Stimulated activated naive CD4-positive, alpha-beta T cell (primary cell): Measurements from ENCODE around the gene PPP1R7.

Experiments used
- DNase-seq, 6 experiments: peaks; one replicate each; lab custom pipeline; 2025; lab: John Stamatoyannopoulos, UW

The PPP1R7 gene

DNA sequence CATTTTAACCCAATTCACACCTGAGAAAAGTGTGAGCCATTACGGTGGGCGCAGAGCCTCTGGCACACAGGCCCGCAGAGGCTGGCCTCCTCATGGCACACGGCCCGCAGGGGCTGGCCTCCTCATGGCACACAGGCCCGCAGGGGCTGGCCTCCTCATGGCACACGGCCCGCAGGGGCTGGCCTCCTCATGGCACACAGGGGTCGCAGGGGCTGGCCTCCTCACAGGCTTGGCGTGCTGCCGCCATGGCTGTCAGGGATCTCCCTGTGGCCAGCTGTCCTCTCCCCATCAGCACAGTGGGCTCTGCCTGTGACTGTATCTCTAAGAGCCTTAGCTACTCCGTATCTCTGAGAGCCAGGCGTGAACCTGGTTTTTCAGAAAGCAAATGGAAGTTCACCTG is 62.8 kb downstream of the PPP1R7 start:
- no peak for DNase-seq

DNA sequence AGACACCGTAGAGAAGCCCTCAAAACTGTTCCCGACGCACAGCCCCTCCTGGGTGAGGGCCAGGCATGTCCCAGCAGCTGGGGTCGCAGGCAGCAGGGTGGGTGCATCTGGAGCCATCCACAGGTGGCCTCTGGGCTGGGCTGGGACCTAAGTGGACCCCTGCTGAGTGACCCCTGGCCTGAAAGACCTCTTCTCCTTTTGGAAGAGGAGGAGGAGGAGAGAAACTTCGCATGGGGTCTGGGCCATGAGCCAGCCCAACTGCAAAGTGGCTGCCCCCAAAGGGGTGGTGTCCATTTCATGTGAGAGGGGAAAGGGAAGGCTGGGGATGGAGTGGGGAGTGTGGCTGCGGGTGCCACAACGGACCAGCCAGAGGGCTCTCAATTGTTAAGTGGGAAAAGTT is 63.3 kb downstream of the PPP1R7 start:
- DNase-seq = no peak

DNA sequence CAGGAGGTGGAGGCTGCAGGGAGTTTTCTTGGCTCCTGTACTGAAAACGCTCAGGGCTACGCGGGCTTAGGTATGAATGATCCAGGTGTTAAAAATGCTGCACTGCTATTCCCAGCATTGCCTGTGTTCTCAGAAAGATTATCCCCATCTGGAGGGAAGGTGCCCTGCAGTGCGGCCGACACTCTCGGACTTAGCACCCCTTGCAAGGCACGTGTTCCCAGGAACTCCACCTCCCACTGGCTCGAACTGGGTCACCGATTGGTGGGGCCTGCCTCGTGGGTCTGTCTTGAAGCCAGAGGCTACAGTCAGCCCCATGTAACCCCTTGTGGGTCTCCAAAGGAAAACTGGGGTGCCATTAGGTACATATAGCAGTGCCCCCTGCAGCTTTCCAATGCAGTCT is 63.9 kb downstream of the PPP1R7 start:
- no peak for DNase-seq

DNA sequence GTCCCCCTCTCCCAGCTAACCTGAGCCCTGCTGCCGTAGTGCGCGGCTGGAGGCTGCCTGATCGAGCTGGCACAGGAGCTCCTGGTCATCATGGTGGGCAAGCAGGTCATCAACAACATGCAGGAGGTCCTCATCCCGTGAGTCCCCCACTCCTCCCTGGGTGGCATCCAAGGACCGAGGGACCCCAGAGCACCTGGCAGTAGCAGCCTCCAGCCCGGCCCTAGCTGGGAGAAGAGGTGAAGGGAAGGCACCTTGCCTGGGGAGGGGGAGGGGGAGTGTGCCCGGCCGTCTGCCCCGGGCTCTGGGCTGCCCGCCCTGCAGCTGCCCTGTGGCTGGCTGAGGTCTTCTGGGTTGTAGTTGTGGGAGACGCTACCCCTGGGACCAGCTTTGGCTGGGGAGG is 64.5 kb downstream of the PPP1R7 start:
- DNase-seq = no peak

DNA sequence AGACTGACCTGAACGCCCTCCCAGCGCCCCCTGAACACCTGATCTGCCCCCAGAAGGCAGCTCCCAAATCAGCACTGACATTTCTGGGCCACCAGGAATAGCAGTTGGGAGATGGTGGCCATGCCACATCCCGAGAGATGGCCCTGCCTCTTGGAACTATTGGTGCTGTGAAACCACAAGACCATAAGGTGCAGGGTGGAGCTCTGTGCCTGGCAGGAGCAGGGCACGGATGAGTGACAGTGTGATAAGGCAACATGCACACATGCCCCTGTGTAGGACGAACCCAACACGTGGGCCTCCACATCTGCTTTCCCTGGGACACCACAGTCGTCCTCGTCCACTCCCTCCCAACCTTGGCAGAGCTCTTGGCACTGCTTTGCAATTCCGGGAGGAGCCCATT is 65.2 kb downstream of the PPP1R7 start:
- no peak for DNase-seq

DNA sequence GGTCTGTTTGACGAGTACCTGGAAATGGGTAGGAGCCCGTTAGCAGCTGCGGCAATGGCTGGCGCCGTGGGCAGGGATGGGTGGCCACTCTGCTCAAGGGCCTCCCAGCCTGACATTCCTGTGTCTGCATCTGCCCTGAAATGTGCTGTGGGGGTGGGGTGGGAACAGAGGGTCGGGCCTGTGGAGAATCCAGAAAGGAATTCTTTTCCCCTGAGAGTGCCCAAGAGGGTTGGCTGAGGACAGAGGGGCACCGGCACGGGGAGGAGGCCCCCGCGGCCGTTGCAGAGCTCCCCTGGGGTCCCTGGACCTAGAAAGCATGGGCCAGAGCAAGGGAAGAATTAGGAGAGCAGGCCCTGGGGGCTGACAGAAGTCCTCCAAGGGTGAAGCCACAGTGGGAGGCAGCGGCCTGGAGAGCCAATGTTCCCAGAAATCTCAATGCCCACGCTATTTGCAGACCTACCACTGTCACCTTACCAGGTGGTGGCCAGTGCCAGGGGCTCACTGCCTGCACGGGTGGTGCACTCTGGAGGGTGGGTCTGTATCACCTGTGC is 66.0 kb downstream of the PPP1R7 start:
- peak in 1 of 6 experiments; percentile 10 for DNase-seq

DNA sequence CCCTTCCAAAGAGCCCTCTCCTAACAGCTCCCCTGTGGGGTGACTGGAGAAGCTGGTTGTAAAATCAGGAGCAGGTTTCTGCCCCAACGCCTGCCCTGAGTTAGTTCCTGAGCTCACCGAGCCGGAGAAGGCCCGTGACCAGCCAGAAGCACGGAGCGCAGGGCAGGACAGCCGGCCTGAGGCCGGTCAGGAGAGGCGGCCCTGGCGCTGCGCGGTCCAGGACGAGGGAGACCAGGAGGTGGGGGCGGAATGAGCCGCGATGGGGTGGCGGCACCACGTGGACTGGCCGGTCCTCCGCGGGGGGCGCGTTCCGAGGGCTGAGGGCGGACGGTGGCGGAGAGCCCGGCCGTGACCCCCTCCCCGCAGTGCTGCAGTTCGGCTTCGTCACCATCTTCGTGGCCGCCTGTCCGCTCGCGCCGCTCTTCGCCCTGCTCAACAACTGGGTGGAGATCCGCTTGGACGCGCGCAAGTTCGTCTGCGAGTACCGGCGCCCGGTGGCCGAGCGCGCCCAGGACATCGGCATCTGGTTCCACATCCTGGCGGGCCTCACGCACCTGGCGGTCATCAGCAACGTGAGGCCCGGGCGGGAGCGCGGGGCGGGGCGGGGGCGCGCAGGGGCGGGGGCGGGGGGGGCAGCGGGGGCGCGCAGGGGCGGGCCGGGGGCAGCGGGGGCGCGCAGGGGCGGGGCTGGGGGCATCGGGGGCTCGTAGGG is 67.2 kb downstream of the PPP1R7 start:
- peak in 5 of 6 experiments; percentile 10 to 53 (median 22) for DNase-seq

DNA sequence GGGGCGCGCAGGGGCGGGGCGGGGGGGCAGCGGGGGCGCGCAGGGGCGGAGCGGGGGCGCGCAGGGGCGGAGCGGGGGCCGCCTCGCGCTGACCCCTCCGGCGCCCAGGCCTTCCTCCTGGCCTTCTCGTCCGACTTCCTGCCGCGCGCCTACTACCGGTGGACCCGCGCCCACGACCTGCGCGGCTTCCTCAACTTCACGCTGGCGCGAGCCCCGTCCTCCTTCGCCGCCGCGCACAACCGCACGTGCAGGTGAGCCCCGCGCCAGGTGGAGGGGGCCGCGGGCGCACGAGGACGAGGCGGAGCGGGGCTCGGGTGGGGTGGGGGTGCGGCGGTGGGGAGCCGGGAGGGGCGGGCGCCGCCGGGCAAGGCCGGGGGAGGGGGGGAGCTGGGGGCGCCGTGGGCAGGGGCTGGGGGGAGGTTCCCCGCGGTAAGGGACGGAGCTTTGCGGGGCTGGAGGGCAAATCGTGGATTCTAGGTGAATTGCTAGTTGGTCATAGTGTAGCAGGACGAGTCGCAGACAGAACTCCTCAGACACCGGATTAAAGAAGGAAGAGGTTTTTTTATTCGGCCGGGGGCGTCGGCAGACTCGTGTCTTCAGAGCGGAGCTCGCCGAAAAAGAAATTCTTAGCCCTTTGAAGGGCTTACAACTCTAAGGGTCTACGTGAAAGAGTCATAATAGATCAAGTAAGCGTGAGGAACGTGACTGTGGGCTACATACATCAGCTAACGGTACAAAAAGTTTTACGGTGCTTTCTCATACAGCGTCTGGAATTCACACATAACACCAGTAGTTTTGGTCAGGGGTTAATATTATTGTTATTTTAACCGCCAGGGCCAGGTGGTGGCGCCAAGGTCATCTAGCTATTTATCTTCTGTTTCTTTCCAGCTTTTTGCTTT is 68.1 kb downstream of the PPP1R7 start:
- DNase-seq = peak in 5 of 6 experiments; percentile 12 to 45 (median 35)

DNA sequence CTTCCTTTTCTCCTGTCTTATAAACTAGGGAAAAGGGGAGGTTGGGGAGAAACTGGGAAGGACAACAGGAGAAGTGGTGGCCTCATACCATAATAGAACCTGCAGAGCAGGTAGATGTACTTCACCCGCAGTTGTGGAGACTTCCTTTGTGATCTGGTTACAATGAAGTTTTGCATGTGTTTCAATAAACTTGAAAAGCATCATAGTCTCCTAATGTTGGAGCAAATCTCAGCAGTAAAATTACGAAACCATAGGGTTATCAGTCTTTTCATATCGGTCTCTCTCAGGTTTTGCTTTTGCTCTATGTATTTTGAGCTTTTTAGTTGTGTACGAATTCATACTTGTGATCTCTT is 68.7 kb downstream of the PPP1R7 start:
- no peak for DNase-seq

DNA sequence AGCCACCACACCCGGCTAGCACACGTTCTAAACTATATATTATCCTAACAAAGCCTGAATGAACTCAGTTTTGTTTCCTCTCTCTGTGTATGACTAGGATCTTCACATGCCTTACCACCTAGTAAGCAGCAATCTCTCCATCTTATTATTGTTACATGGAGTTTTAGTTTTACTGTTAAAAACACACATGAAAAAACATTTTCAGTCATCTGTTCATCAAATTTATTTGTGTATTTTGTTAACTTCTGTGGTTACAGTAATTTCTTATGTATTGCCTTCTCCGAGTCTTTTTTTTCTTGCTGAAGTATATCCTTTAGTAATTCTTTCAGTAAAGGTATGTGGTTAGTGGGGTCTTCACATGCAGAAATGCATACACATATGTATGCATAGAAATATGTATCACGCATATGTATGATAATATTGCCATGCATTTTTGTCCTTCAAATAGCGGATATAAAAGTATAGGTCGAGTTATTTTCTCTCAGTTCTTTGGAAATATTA is 69.6 kb downstream of the PPP1R7 start:
- DNase-seq = no peak

DNA sequence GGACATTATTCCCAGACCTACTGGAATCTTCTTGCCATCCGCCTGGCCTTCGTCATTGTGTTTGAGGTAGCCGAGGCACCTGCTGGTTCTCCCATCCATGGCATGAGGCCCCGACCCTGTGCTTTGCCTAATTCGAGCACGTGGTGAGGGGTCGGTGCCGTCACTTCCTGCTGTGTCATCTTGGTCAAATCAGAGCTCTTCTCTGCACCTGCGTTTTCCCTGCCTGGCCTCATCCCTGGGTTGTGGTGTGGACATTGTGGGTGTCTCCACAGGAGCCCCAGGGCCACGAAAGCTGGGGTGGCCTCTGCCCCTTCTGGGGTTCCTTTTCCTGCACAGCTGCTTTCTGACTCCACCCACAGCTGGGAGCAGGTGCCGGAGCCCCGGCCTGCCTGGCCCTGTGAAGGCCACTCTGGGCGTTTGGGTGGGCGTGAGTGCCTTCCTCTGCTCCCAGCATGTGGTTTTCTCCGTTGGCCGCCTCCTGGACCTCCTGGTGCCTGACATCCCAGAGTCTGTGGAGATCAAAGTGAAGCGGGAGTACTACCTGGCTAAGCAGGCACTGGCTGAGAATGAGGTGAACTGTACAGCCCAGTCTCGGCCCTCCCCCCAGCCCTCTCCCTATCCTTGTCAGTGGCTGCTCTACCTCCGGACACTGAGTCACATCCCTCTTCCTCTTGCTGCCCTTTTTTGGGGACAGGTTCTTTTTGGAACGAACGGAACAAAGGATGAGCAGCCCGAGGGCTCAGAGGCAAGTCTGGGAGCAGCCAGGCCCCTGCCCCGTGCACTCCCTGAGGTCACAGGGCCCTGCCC is 73.1 kb downstream of the PPP1R7 start:
- DNase-seq = no peak

DNA sequence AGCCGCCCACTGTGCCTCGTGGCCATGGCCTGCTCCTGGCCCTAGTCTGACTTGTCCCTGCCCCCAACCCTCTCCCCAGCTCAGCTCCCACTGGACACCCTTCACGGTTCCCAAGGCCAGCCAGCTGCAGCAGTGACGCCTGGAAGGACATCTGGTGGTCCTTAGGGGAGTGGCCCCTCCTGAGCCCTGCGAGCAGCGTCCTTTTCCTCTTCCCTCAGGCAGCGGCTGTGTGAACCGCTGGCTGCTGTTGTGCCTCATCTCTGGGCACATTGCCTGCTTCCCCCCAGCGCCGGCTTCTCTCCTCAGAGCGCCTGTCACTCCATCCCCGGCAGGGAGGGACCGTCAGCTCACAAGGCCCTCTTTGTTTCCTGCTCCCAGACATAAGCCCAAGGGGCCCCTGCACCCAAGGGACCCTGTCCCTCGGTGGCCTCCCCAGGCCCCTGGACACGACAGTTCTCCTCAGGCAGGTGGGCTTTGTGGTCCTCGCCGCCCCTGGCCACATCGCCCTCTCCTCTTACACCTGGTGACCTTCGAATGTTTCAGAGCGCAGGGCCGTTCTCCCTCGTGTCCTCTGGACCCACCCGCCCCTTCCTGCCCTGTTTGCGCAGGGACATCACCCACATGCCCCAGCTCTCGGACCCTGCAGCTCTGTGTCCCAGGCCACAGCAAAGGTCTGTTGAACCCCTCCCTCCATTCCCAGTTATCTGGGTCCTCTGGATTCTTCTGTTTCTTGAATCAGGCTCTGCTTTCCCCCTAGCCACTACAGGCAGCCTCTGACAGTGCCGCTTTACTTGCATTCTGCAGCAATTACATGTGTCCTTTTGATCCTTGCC is 74.0 kb downstream of the PPP1R7 start:
- DNase-seq = no peak

DNA sequence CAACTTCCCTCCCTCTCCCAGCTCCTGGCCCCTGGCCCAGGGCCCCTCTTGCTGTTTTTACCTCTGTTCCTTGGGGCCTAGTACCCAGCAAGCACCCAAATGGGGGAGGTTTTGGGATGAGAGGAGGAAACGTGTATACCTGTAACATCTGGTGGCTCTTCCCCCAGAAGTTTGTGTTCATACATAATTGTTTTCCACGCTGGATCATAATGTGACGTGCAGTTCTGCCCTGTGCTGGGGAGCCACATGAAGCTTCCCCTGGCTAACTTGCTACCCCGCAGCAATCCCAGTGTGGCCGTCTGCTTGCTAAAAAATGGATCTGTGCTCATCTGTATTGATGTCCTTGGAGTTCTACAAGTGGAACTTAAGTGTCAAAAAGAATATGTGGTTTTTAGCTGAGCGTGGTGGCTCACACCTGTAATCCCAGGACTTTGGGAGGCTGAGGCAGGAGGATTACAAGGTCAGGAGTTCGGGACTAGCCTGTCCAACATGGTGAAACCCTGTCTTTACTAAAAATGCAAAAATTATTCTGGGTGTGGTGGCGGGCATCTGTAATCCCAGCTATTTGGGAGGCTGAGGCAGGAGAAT is 74.7 kb downstream of the PPP1R7 start:
- DNase-seq = no peak

DNA sequence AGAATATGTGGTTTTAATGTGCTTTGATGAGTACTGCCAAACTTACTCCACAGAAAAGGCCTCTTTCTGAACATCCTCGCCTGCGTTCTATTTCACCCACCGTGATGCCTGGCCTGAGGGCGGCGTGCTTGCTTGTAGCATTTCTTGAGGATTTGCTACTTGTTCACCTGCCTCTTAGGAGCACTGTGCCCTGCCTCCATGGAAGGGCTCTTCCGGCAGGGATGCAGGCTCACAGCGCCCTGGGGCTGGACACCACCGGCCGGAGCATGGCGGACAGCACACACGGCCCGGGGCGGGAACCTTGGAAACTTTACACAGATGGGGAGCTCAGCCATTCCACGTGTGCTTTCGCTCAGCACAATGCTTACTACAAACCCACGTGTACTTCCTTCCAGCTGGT is 75.3 kb downstream of the PPP1R7 start:
- DNase-seq = no peak

DNA sequence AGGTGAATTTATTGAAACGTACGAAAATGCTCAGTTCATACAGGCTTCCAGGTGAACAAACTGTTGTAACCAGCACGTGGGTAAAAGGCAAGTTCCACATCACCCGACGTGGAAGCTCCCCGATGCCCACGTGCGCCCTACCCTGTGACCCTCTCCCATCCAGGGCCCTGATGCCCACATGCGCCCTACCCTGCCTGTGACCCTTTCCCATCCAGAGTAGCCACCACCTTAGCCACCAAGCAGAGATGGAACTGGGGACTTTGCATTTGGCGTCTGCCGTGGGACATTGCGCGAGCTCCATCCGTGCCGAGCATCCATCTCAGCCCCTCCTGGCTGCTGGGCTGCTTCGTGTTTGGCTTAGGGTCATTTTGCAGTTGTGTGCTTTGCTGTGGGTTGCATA is 75.7 kb downstream of the PPP1R7 start:
- DNase-seq = no peak

DNA sequence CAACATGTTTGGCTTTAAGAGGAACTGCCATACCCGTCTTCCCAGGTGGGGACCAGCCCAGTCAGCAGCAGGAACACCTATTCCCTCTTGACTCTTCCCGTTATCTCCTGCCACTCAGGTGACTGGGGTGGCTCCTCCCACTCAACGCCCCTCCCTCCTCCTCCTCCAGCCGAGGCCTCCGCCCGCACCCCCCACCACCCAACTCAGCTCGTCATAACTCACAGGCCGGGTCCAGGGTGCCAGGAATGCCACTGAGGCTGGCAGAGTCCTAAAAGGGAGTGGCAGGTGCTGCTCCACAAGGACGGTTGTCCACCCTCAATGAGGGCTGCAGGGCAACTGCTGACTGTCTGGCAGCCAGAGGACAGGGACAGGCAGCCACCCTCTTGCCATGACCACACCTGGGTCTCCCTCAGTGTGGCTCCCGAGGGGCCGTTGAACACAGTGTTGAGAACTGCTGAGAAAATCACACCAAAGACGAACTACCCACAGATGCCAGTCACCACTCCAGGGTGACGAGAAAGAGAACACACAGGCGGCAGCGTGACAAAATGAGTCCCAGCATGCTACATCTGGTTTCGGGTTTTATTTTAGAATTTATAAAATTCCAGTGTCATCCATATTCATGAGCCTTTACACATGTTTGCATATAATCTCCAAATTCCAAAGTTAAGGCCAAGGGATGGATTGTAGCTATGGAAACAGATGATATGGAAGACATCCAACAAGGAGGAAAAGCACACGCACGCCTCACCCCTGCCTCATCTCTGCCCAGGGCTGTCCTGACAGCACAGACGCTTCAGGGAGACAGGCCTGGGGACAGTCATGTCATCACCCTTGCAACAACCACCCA is 76.7 kb downstream of the PPP1R7 start:
- no peak for DNase-seq

DNA sequence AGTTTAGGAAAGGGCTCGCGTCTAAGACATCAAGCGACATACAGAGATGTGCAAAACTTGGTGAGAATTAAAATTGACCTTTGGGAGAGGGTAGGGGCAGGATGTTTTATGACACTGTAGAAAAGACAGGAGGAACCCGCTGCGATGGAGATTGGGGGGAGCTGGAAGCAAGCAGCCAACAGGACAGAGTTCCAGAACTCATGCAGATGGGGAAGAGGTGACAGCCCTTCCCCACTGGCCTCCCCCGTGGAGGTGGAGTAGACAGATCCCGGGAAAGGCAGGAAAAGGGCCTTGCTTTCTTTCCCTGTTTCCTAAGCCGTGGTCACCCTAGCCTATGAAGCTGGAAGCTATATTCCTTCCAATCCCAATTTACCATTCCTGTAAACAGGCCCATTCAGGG is 77.3 kb downstream of the PPP1R7 start:
- no peak for DNase-seq

DNA sequence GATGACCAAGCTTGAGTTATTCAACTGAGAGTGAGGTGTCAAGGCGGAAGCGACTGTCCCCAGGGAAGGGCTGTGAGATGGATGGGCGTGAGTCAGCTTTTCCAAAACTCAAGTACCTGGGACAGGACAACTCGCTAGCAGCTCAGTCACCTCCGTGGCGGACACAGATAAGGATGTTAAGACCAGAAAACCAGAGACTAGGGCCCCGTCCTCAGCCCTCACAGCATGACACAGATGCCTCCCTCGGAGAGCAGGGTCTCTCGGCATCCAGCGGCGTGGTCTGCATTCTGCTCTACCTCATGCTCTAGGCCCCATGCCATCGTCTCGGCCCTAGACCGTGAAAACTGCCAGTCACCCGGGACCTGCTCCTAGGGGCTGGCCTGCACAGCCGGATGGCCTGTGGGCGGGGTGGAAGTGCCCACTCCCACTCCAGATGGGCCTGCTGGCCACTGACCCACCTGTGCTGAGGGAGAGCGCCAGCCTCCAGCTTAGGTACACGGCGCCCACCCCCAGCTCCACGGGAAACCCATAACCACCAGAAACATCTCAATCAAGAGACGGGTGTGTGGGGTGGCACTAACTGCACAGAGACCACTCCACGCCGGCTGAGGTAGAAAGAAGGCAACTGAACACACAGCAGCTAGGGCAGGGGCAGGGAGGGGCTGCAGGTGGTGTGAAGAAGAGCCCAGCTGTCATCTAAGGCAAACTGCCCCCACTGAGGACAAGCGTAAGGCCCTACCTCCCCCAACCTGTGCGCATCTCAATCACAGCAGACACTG is 78.0 kb downstream of the PPP1R7 start:
- no peak for DNase-seq
